ENCODE measurements around the gene AHRR. TPM values are rescaled to one million over a fixed set of nuclear protein-coding genes. Genes with fewer than 3 reads are reported as not detected.

The AHRR gene
- total RNA-seq, 2 experiments from 2014 or later, result 2.2 to 3.4 TPM

DNA sequence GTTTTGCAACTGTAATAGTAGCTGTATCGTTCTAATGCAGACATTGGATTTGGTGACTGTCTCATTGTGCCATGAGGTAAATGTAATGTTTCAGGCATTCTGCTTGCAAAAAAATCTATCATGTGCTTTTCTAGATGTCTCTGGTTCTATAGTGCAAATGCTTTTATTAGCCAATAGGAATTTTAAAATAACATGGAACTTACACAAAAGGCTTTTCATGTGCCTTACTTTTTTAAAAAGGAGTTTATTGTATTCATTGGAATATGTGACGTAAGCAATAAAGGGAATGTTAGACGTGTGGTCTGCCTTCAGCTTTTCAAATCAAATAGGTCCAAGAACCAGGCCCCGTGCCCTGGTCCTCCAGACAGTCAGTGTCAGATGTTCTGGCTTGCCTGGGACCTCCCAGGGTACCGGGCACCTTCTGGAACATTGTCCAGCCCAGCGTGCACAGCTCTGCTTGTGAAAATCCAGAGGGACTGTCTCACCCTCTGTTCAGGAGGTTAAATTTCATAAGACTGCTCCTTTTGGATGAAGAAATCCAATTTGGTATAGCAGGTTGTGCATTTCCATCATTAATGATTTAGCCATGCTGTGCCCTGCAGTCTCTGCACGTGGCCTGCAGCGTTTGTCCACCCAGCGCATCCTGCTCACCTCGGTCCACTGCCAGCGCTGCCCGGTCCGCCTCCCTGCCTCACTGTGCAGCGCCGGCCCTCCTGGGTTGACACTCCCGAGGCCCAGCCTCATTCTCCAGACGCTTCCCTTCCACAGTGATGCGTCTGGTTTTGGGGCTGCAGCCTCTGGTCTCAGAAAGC lies 6.6 kb upstream of the AHRR start:
- ChIA-PET POLR2A (no interaction called here), CTCF (ENCODE audit: unreplicated experiment) (no interaction called here)
- DNase-seq (ENCODE audit: low spot score), result no peak
- Histone ChIP-seq H3K79me2 (ENCODE audit: insufficient read depth, low read depth, low read length) (no peaks in the 10 kb centered on the region), H4K20me1 (ENCODE audit: insufficient read depth, low read length) (no peaks in the 10 kb centered on the region), H3K9me3 (ENCODE audit: low read length) (no peaks in the 10 kb centered on the region), H3K4me2 (ENCODE audit: low read length) (no peak overlapping the region), H3K4me1 (ENCODE audit: insufficient read depth, low read length, poor library complexity, severe bottlenecking) (no peaks in the 10 kb centered on the region), H3K4me3 (ENCODE audit: low read depth, low read length, poor library complexity, severe bottlenecking) (no peak overlapping the region), H3K36me3 (ENCODE audit: insufficient read depth, low read length) (peaks cover 27% of the 10 kb centered on the region; the same call in 1 of the 2 replicates), H3K9me2 (ENCODE audit: insufficient read depth, low read length) (no peaks in the 10 kb centered on the region), H3K27ac (ENCODE audit: low read depth, low read length, poor library complexity, severe bottlenecking) (no peak overlapping the region), H2AFZ (ENCODE audit: low read length) (no peak overlapping the region)
- intact Hi-C loops (cut with micrococcal nuclease; ENCODE audit: unreplicated experiment), result no loop called here
- TF ChIP-seq, protein P1, sequence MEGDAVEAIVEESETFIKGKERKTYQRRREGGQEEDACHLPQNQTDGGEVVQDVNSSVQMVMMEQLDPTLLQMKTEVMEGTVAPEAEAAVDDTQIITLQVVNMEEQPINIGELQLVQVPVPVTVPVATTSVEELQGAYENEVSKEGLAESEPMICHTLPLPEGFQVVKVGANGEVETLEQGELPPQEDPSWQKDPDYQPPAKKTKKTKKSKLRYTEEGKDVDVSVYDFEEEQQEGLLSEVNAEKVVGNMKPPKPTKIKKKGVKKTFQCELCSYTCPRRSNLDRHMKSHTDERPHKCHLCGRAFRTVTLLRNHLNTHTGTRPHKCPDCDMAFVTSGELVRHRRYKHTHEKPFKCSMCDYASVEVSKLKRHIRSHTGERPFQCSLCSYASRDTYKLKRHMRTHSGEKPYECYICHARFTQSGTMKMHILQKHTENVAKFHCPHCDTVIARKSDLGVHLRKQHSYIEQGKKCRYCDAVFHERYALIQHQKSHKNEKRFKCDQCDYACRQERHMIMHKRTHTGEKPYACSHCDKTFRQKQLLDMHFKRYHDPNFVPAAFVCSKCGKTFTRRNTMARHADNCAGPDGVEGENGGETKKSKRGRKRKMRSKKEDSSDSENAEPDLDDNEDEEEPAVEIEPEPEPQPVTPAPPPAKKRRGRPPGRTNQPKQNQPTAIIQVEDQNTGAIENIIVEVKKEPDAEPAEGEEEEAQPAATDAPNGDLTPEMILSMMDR (conservative IDR thresholded peaks at IDR 0.05; ENCODE audit: low read length), result no peak
- TF ChIP-seq EZH2phosphoT487 (IDR thresholded peaks at IDR 0.05; ENCODE audit: borderline replicate concordance, low read depth, low read length), result no peak
- no TSS peak for BruUV-seq (replicated peaks)

DNA sequence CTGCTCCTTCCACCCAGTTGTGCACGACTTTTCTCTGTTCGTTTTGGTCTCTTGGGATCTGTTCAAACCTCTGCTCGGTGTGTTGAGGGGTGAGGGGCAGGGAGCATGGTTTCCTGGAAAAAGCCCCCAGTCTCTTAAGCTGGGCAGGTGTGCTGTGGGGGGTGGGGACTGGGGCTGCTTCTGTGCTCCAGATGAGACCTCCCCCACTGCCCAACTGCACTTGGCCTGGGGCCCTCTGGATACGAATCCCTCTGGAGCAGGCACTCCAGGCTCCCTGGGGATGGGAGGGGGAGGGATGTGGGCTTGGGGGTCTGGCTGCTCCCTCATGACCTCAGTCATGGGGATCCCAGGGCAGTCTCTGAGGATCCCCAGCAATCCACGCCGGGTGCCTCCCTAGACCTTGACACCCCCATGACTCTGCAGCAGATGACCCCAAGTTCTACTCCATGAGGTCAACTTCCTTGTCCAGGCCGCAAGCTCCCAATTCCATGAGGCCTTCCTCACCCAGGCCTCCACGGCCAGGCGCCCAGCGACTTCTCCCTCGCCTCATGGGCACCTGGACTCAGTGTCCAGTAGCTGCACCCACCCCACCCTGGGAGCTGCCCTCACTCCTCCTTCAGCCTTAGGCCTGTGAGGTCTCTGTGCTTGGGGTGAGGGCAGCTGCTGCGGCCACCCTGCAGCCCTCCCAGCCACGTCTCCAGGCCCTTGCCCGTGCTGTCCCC lies 5.9 kb upstream of the AHRR start:
- POLR2A ChIA-PET, result no interaction called here

More for the DNA sequence above, 5.9 kb upstream of the AHRR start:
- H3K79me2 ChIP-seq (ENCODE audit: insufficient read depth, low read depth, low read length), result no peaks in the 10 kb centered on the region
- no peaks in the 10 kb centered on the region for H3K9me2 ChIP-seq (ENCODE audit: insufficient read depth, low read length)
- H3K36me3 ChIP-seq (ENCODE audit: insufficient read depth, low read length), result peaks cover 26% of the 10 kb centered on the region; the same call in 1 of the 2 replicates
- CTCF ChIA-PET (ENCODE audit: unreplicated experiment), result no interaction called here
- H3K4me3 ChIP-seq (ENCODE audit: low read depth, low read length, poor library complexity, severe bottlenecking), result no peak overlapping the region
- no peak overlapping the region for H3K27ac ChIP-seq (ENCODE audit: low read depth, low read length, poor library complexity, severe bottlenecking)
- intact Hi-C loops (cut with micrococcal nuclease; ENCODE audit: unreplicated experiment), result no loop called here
- H2AFZ ChIP-seq (ENCODE audit: low read length), result no peak overlapping the region
- no TSS peak for BruUV-seq (replicated peaks)
- no peak overlapping the region for H3K4me2 ChIP-seq (ENCODE audit: low read length)
- H4K20me1 ChIP-seq (ENCODE audit: insufficient read depth, low read length), result no peaks in the 10 kb centered on the region
- no peak for TF ChIP-seq EZH2phosphoT487 (IDR thresholded peaks at IDR 0.05; ENCODE audit: borderline replicate concordance, low read depth, low read length)
- TF ChIP-seq, protein P1 (conservative IDR thresholded peaks at IDR 0.05; ENCODE audit: low read length), result no peak
- no peak for DNase-seq (ENCODE audit: low spot score)
- H3K9me3 ChIP-seq (ENCODE audit: low read length), result no peaks in the 10 kb centered on the region
- no peaks in the 10 kb centered on the region for H3K4me1 ChIP-seq (ENCODE audit: insufficient read depth, low read length, poor library complexity, severe bottlenecking)

Data from OCI-LY7 (cell line).